HG03558 (cell line): ENCODE data around the gene GOLGA8M.
"Not testable (repeated sequence)": the region's sequence is repeated elsewhere in the genome, so short reads cannot be mapped to it uniquely, and the experiment has no call there.

Source experiments
- ATAC-seq: cut with Tn5 transposase; IDR thresholded peaks from one replicate; pipeline ENCODE4 v1.9.1; 2021; ENCODE audit warnings: moderate number of reproducible peaks; ENCODE audit not compliant: unreplicated experiment; ENCODE audit errors: extremely low read depth

Gene GOLGA8M

DNA sequence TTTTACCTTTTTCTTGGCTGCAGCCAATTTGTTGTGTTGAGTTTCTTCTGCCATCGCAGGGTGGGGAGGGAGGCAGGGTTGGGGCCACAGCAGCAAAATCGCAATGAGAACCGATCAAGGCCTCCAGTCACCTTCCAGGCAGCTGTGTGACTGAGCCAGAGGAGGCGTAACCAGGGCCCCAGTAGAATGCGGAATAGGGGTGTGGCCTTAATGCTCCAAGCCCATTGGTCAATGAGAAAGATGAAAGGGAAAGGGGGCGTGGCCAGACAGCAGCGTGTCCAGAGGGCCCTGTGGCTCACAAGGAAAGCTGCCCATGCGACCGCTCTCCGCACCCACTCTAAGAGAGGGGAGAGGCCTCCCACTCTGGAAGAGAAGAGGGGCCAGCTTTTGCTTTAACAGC, at the start of gene GOLGA8M:
GOLGA8M (minus strand) TSS at position 152 of the 400 bp plus-strand sequence; CDS start at position 54, 98 bp downstream.
- ATAC-seq, result not testable (repeated sequence)

DNA sequence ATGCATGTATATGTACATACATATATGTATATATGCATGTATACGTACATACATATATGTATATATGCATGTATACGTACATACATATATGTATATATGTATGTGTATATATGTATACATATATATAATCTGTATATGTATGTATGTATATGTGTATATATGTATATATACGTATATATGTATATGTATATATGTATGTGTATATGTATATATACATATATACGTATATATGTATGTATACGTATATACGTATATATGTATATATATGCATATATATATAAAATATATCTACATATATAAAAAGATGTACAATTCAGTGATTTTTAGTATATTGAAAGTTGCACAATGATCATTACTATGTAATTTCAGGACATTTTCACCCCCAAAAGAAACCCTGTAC, 30.7 kb upstream of the GOLGA8M start:
- ATAC-seq, result not testable (repeated sequence)

DNA sequence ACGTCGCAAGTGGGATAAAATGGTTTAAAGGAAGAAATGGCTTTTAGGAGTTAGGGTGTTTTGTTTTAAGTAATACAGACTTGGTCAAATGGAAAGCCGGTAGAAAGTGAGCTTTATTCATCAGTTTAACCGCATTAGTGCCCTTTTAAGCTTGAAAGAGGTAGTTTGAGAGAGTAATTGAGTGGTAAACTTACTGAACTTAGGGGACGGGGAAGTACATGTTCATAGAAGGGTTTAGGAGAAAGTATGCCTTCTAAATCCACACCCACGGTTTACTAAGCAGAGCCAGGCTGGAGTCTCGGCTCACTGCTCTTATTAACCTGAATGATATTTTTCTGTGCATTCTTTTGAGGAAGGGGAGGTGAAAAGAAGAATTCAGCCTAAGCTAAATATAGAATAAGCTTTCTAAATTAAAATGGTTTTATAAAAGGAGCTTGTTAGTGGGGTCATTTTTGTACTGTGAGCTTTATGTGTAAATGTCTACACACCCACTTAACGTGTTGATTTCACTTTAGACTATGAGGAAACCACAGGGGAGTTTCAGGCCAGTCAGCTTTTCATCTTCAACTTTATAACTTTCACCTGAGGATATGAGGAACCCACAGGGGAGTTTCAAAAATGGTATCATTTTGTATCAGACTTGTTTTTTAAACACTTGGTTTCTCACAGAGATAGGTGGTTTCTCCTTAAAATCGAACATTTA, 26.5 kb upstream of the GOLGA8M start:
- ATAC-seq, result not testable (repeated sequence)

DNA sequence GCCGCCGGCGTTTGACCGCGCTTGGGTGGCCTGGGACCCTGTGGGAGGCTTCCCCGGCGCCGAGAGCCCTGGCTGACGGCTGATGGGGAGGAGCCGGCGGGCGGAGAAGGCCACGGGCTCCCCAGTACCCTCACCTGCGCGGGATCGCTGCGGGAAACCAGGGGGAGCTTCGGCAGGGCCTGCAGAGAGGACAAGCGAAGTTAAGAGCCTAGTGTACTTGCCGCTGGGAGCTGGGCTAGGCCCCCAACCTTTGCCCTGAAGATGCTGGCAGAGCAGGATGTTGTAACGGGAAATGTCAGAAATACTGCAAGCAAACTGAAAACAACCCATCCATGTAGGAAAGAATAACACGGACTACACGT, 26.0 kb upstream of the GOLGA8M start:
- ATAC-seq, result not testable (repeated sequence)

GRCh38 chr15:28737521-28738199, 25.4 kb upstream of the GOLGA8M start:
- ATAC-seq, result not testable (repeated sequence)

- not testable (repeated sequence) for ATAC-seq
Measured at GRCh38 chr15:28728061-28728460, 15.8 kb upstream of the GOLGA8M start.

DNA sequence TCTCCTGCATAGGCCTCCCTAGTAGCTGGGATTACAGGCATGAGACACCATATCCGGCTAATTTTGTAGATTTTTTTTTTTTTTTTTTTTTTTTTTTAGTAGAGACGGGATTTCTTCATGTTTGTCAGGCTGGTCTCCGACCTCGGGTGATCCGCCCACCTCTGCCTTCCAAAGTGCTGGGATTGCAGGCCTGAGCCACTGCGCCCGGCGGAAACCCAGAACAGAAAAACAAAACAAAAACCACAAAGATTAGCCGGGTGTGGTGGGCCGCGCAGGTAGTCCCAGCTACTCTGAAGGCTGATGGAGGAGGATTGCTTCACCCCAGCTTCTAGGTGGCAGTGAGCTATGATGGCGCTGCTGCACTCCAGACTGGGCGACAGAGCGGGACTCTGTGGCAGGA, 14.8 kb upstream of the GOLGA8M start:
- not testable (repeated sequence) for ATAC-seq

DNA sequence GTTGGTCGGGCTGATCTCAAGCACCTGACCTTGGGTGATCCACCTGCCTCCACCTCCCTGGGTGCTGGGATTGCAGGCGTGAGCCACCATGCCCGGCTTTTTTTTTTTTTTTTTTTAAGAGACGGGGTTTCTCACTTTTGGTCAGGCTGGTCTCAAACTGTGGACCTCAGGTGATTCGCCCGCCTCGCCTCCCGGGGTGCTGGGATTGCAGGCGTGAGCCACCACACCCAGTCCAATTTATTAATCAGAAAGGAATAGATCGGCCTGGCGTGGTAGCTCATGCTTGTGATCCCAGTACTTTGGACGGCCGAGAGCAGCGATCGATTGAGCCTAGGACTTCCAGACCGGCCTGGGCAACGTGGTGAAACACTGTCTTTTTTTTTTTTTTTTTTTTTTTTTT, 13.9 kb upstream of the GOLGA8M start:
- no peak for ATAC-seq

DNA sequence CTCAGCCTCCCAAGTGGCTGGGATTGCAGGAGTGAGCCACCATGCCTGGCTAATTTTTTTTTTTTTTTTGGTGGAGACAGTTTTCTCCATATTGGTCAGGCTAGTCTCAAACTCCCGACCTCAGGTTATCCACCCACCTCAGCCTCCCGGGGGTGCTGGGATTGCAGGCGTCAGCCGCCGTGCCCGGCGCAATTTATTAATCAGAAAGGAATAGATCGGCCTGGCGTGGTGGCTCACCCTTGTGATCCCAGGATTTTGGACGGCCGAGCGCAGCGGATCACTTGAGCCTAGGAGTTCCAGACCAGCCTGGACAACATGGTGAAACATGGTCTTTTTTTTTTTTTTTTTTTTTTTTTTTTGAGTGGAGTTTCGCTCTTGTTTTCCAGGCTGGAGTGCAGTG, 13.3 kb upstream of the GOLGA8M start:
- ATAC-seq, result no peak

DNA sequence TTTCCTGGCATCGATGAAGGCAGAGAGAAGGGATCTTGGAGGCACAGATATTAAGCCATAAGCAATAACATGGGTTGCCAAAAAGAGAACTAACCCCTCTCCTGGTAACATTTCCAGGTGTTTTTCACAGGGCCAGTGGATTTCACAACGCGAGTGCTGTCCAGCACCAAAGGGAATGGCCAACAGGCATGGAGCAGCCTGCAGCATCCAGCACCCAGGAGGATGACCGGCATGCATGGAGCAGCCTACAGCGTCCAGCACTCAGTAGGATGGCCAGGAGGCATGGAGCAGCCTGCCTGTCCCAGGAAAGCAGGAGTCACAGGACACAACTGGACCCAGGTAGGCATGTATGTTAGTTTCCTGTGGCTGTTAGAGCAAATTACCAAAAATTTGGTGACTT, 11.8 kb upstream of the GOLGA8M start:
- not testable (repeated sequence) for ATAC-seq

- not testable (repeated sequence) for ATAC-seq
Measured at GRCh38 chr15:28719626-28720025, 7.4 kb upstream of the GOLGA8M start.

GRCh38 chr15:28718576-28718975, 6.4 kb upstream of the GOLGA8M start:
- not testable (repeated sequence) for ATAC-seq

DNA sequence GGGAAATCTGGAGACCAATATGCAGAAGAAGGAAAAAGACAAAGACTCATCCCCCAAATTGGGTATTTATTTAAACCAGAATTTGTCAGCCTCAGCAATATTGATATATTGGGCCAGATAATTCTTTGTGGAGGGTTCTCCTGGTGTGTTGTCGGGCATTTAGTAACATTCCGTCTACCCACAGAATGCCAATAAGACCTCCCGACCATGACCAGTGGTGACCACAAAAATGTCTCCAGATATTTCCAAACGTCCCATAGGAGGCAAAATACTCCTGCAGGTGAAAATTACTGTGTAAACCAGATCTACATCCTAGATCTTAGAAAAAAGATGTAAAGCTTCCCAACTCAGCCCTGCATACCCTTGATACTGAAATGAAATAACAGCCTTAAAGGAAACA, 2.0 kb upstream of the GOLGA8M start:
- not testable (repeated sequence) for ATAC-seq

- not testable (repeated sequence) for ATAC-seq
Measured at GRCh38 chr15:28703927-28704326, 8.3 kb downstream of the GOLGA8M start.

DNA sequence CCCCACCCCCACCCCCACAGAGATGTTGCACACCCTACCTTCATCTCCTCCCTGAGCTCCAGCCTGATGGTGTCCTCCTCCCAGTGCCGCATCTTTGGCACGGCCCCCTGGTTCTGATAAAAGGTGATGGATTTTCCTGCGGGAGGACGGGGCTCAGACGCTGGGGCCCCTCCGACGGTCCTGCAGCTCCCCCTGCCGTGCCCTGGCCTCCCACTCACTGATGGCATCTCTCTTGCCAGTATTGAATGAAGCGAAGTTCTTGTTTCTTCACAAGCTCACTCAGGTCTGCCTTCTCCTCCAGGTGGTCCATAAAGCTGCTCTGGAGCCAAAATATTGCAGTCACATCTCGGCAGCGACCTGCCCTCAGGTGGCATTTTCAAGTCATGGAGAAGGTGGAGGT, 9.8 kb downstream of the GOLGA8M start:
- not testable (repeated sequence) for ATAC-seq

- not testable (repeated sequence) for ATAC-seq
Measured at GRCh38 chr15:28694006-28694751, 18.0 kb downstream of the GOLGA8M start.

- ATAC-seq, result not testable (repeated sequence)
Measured at GRCh38 chr15:28693021-28693420, 19.2 kb downstream of the GOLGA8M start.

- ATAC-seq, result not testable (repeated sequence)
Measured at GRCh38 chr15:28673533-28673932, 38.7 kb downstream of the GOLGA8M start.

- not testable (repeated sequence) for ATAC-seq
Measured at GRCh38 chr15:28672122-28672521, 40.1 kb downstream of the GOLGA8M start.

- not testable (repeated sequence) for ATAC-seq
Measured at GRCh38 chr15:28666402-28666801, 45.8 kb downstream of the GOLGA8M start.

DNA sequence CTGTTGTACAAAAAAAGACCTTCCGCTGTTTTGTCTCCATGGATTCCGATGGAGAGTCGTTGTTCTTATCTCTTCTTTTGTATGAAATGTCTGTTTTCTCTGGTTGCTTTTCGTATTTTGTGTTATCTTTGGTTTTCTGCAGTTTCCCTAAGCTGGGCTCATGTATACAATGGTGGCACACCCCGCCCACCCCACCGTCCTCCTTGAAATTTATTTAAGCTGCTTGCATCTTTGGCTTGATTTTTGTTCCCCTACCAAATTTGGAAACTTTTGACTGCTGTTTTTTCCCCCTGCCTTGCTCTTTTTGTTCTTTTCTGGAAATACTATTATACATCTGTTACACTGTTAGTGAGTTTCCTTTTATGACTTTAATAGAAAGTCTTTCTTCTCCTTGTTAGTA, 47.6 kb downstream of the GOLGA8M start:
- not testable (repeated sequence) for ATAC-seq
